MM.1S (cell line): ENCODE data around the gene CC2D1B.

ENCODE experiments used
- DNase-seq: peaks from one replicate; pipeline ENCODE4 v3.0.0-alpha.2; 2015
- H2AFZ ChIP-seq: fragments of 300-600 bp; sonication (generic); 2 replicates; pipeline ENCODE4 v1.6.0; 2016; ENCODE audit warnings: antibody characterized with exemption, low read length
- H3F3A ChIP-seq: fragments of 300-600 bp; sonication (generic); 2 replicates; pipeline ENCODE4 v1.6.1; 2016; ENCODE audit warnings: mild to moderate bottlenecking, antibody characterized with exemption, low read length, moderate library complexity, mixed read lengths; ENCODE audit not compliant: insufficient read depth
- H3K27ac ChIP-seq: fragments of 300-600 bp; sonication (generic); 2 replicates; pipeline ENCODE4 v1.5.1; 2016; ENCODE audit warnings: mild to moderate bottlenecking, low read length
- H3K27me3 ChIP-seq: fragments of 300-600 bp; sonication (generic); replicated peaks from 2 replicates; pipeline ENCODE4 v1.6.0; 2016; ENCODE audit warnings: low read length; ENCODE audit not compliant: insufficient read depth
- H3K36me3 ChIP-seq: fragments of 300-600 bp; sonication (generic); replicated peaks from 2 replicates; pipeline ENCODE4 v1.6.1; 2016; ENCODE audit warnings: mild to moderate bottlenecking, low read length, mixed read lengths; ENCODE audit not compliant: insufficient read depth
- H3K4me1 ChIP-seq: fragments of 300-600 bp; sonication (generic); 2 replicates; pipeline ENCODE4 v1.6.1; 2016; ENCODE audit warnings: low read length, mixed read lengths
- H3K4me2 ChIP-seq: fragments of 300-600 bp; sonication (generic); 2 replicates; pipeline ENCODE4 v1.6.0; 2016; ENCODE audit warnings: low read depth, low read length
- H3K4me3 ChIP-seq: fragments of 300-600 bp; sonication (generic); 2 replicates; pipeline ENCODE4 v1.5.1; 2016; ENCODE audit warnings: low read length, mixed read lengths
- H3K79me2 ChIP-seq: fragments of 300-600 bp; sonication (generic); 2 replicates; pipeline ENCODE4 v1.6.1; 2016; ENCODE audit warnings: mixed run types, low read length, mixed read lengths
- H3K9ac ChIP-seq: fragments of 300-600 bp; sonication (generic); 2 replicates; pipeline ENCODE4 v1.6.1; 2016; ENCODE audit warnings: low read length, mixed read lengths
- H3K9me2 ChIP-seq: fragments of 300-600 bp; sonication (generic); replicated peaks from 2 replicates; pipeline ENCODE4 v1.6.1; 2016; ENCODE audit warnings: mild to moderate bottlenecking, low read length, mixed read lengths; ENCODE audit not compliant: insufficient read depth
- H3K9me3 ChIP-seq: fragments of 300-600 bp; sonication (generic); replicated peaks from 2 replicates; pipeline ENCODE4 v1.6.1; 2016; ENCODE audit warnings: mild to moderate bottlenecking, low read length, mixed read lengths; ENCODE audit not compliant: insufficient read depth
- H4K20me1 ChIP-seq: fragments of 300-600 bp; sonication (generic); 2 replicates; pipeline ENCODE4 v1.6.1; 2016; ENCODE audit warnings: mild to moderate bottlenecking, low read length, moderate library complexity, mixed read lengths; ENCODE audit not compliant: insufficient read depth
- EZH2 ChIP-seq: fragments of 300-600 bp; sonication (generic); optimal IDR thresholded peaks from 2 replicates; pipeline ENCODE3; 2017; ENCODE audit warnings: low read depth, mild to moderate bottlenecking, antibody characterized with exemption, low read length, mixed read lengths
- EZH2phosphoT487 ChIP-seq: fragments of 300-600 bp; sonication (generic); IDR thresholded peaks from 2 replicates; pipeline ENCODE4 v1.6.1; 2018; ENCODE audit warnings: antibody characterized with exemption, low read length
- TF ChIP-seq, protein P1 (sequence below): fragments of 300-600 bp; sonication (generic); IDR thresholded peaks from 2 replicates; pipeline ENCODE4 v1.5.1; 2016; ENCODE audit warnings: antibody characterized with exemption, low read length, mixed read lengths

The CC2D1B gene

DNA sequence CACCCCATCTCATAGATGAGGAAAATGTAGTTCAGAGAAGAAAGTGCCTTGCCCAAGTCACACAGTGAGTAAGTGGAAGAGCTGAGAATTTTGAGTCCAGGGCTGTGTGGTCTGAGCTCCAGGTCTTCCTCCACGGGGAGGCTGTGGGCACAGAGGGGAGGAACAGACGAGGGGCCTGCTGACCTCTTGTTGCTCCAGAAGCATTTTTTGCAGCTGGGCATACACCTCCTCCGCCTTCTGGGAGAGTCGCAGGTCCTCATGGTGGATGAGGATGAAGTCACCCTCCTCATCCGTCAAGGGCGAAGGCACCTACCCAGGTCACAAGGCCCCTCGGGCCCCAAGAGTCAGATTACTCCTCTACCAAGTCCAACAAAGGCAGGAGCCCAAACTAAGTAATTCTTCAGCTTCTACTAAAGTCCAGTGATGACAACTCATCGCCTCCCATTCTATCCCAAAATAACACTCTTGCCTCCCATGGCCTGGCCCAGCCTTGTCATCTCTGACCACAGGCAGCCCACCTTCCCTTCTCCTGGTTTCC lies 9.1 kb downstream of the CC2D1B start:
- peaks cover 6% of the 10 kb centered on the region for H3K79me2 ChIP-seq
- H3K9ac ChIP-seq = no peak overlapping the region
- H3K4me1 ChIP-seq = no peaks in the 10 kb centered on the region
- H3K4me3 ChIP-seq = no peak overlapping the region
- no peaks in the 10 kb centered on the region for H4K20me1 ChIP-seq
- no peak for DNase-seq
- no peak for TF ChIP-seq EZH2
- TF ChIP-seq, protein P1, sequence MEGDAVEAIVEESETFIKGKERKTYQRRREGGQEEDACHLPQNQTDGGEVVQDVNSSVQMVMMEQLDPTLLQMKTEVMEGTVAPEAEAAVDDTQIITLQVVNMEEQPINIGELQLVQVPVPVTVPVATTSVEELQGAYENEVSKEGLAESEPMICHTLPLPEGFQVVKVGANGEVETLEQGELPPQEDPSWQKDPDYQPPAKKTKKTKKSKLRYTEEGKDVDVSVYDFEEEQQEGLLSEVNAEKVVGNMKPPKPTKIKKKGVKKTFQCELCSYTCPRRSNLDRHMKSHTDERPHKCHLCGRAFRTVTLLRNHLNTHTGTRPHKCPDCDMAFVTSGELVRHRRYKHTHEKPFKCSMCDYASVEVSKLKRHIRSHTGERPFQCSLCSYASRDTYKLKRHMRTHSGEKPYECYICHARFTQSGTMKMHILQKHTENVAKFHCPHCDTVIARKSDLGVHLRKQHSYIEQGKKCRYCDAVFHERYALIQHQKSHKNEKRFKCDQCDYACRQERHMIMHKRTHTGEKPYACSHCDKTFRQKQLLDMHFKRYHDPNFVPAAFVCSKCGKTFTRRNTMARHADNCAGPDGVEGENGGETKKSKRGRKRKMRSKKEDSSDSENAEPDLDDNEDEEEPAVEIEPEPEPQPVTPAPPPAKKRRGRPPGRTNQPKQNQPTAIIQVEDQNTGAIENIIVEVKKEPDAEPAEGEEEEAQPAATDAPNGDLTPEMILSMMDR = no peak
- no peak for TF ChIP-seq EZH2phosphoT487
- H3K27me3 ChIP-seq = no peaks in the 10 kb centered on the region
- H3K36me3 ChIP-seq = no peaks in the 10 kb centered on the region; the same call in none of the 2 replicates
- H2AFZ ChIP-seq = no peak overlapping the region
- H3K4me2 ChIP-seq = no peak overlapping the region
- no peak overlapping the region for H3K27ac ChIP-seq
- H3F3A ChIP-seq = no peaks in the 10 kb centered on the region
- H3K9me2 ChIP-seq = no peaks in the 10 kb centered on the region
- no peaks in the 10 kb centered on the region for H3K9me3 ChIP-seq

DNA sequence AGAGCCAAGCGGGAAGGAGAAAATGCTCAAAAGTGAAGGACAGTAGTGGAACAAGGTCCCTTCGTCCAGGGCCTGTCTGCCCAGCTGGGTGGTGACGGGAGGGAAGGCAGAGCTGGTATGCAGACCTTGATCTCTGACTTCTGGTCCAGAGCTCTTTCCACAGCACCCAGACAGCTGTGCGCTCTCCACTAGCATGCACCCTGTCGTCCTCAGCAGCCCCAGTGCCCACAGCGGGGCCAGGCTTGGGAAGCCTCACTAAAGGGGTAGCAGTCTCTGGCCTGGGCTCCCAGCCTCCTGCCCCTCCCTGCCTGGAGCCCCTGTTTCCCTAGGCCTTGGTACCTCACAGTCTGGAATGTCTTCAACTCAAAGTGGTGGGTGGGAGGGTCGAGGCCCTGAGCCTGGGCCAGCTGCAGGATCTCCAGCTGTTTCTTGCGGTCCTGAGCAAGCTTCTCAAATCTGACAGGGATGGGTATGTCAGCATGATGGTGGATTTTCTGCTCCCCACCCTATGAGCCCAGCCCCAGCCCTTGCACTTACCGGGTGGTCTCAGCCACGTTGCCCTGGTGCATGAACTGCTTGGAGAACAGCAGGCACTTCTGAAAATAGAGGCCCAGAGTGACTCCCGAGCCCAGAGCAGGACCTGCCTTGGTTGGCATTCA lies 10.0 kb downstream of the CC2D1B start:
- H3K79me2 ChIP-seq = peaks cover under 1% of the 10 kb centered on the region; the same call in 1 of the 2 replicates
- H3K9me3 ChIP-seq = no peaks in the 10 kb centered on the region
- no peak overlapping the region for H3K9ac ChIP-seq
- H2AFZ ChIP-seq = no peak overlapping the region
- no peak overlapping the region for H3K27ac ChIP-seq
- no peaks in the 10 kb centered on the region for H4K20me1 ChIP-seq
- no peak for DNase-seq
- no peaks in the 10 kb centered on the region for H3K27me3 ChIP-seq
- H3K4me2 ChIP-seq = no peak overlapping the region
- H3K9me2 ChIP-seq = no peaks in the 10 kb centered on the region
- no peaks in the 10 kb centered on the region; the same call in none of the 2 replicates for H3K36me3 ChIP-seq
- no peak overlapping the region for H3K4me3 ChIP-seq
- TF ChIP-seq EZH2 (no peak), EZH2phosphoT487 (no peak)
- TF ChIP-seq, protein P1 = no peak
- no peaks in the 10 kb centered on the region for H3F3A ChIP-seq
- no peaks in the 10 kb centered on the region for H3K4me1 ChIP-seq

DNA sequence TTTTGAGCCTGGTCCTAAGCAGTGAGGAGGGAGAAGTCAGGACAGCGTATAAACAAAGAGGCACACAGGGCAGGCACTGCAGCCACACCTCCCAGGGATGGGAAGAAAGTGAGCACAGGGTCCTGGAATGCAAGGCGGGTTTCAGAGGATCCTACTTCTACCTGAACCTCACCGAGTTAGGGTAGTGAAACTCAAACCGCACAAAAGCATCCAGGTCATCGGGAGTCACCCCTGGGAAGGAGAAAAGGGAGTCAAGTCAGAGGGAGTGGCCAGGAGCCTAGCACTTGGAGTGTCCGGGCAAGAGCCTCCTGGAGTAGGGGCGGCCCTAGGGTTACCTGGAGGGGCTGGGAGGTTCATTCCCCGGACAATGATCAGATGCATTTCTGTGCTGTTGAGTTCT lies 10.6 kb downstream of the CC2D1B start:
- Histone ChIP-seq H3K27me3 (no peaks in the 10 kb centered on the region), H3K4me2 (no peak overlapping the region), H3K9ac (no peak overlapping the region), H3F3A (no peaks in the 10 kb centered on the region), H3K4me3 (no peak overlapping the region), H3K27ac (no peak overlapping the region), H3K9me3 (no peaks in the 10 kb centered on the region), H3K36me3 (no peaks in the 10 kb centered on the region; the same call in none of the 2 replicates), H3K9me2 (no peaks in the 10 kb centered on the region), H4K20me1 (no peaks in the 10 kb centered on the region), H2AFZ (no peak overlapping the region), H3K79me2 (no peaks in the 10 kb centered on the region), H3K4me1 (no peaks in the 10 kb centered on the region)
- DNase-seq = no peak
- no peak for TF ChIP-seq EZH2phosphoT487
- TF ChIP-seq, protein P1 = no peak
- TF ChIP-seq EZH2 = no peak
